GM18517 (cell line): Measurements from ENCODE around the gene MYBPC2.

Experiments
- ATAC-seq: cut with Tn5 transposase; IDR thresholded peaks from one replicate; pipeline ENCODE4 v1.9.1; 2021; ENCODE audit warnings: mild to moderate bottlenecking, moderate library complexity; ENCODE audit not compliant: unreplicated experiment

Gene MYBPC2

GRCh38 chr19:50409347-50409746, 23.3 kb upstream of the MYBPC2 start:
- ATAC-seq = no peak

DNA sequence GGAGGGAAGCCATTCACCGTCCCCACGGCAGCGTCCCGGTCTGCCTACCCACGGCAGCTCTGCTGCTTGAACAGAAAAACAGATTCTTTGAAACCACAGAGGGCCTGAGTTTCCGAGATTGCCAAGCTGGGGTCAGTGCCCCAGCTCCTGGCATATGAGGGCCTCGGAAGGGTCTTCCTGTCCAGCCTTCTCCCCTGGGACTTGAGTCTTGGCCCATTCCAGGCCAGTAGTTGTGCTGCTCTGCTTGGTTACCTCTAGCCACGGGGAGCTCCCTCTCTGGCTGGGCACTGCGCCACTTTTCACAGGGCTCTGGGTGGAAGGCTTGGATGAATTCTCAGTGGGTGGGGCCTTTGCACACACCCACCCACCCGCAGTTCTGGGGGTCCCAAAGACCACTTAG, 22.6 kb upstream of the MYBPC2 start:
- ATAC-seq = no peak

GRCh38 chr19:50412419-50412818, 20.3 kb upstream of the MYBPC2 start:
- ATAC-seq = no peak

- ATAC-seq = no peak
Measured at GRCh38 chr19:50413096-50413495, 19.6 kb upstream of the MYBPC2 start.

DNA sequence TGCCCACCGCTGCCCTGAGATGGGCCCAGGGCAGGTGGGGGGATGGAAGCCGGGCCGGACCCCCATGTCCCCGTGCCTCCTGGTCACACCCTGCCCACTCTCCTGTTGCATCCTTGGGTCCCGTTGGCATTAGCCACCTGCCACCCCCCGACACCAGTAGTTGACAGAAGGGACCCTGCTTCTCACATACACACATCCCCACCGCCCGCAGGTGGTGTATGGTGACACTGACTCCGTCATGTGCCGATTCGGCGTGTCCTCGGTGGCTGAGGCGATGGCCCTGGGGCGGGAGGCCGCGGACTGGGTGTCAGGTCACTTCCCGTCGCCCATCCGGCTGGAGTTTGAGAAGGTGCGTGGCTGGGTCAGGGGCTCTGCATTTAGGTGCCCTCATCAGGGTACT, 19.2 kb upstream of the MYBPC2 start:
- no peak for ATAC-seq

DNA sequence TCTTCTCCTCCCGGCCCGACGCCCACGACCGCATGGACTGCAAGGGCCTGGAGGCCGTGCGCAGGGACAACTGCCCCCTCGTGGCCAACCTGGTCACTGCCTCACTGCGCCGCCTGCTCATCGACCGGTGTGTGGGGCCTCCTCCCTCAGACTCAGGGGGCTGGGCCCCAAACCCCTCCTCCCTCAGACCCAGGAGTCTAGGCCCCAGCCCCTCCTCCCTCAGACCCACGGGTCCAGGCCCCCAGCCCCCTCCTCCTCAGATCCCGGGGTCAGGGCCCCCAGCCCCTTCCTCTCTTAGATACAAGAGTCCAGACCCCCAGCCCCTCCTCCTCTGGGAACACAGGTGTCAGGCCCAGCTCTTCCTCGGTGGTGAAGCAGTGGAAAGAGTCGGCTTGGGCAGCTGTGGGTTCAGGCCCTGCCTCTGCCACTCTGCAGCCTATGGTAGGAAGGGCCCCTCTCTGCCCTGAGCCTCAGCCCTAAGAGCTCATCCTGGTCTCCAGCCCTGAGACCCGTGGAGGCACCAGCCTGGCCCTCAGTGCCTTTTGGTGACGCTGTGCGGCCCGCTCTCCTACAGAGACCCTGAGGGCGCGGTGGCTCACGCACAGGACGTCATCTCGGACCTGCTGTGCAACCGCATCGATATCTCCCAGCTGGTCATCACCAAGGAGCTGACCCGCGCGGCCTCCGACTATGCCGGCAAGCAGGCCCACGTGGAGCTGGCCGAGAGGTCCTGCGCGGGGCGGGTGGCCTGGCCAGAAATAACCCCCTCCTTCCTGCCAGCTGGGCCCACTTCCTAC, 17.6 kb upstream of the MYBPC2 start:
- ATAC-seq = no peak

DNA sequence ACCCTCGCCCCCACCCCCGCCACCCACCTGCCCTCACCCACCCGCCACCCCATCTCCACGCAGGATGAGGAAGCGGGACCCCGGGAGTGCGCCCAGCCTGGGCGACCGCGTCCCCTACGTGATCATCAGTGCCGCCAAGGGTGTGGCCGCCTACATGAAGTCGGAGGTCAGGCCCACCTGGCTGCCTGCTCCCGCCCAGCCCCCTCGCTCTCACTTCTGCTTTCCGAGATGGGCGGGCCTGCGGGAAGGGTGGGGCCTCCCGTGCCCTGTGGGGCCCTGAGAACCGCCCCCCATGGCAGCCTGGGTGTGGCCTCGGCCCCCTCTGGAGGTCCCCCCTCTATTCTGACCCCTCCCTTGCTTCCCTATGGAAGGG, 17.0 kb upstream of the MYBPC2 start:
- no peak for ATAC-seq

DNA sequence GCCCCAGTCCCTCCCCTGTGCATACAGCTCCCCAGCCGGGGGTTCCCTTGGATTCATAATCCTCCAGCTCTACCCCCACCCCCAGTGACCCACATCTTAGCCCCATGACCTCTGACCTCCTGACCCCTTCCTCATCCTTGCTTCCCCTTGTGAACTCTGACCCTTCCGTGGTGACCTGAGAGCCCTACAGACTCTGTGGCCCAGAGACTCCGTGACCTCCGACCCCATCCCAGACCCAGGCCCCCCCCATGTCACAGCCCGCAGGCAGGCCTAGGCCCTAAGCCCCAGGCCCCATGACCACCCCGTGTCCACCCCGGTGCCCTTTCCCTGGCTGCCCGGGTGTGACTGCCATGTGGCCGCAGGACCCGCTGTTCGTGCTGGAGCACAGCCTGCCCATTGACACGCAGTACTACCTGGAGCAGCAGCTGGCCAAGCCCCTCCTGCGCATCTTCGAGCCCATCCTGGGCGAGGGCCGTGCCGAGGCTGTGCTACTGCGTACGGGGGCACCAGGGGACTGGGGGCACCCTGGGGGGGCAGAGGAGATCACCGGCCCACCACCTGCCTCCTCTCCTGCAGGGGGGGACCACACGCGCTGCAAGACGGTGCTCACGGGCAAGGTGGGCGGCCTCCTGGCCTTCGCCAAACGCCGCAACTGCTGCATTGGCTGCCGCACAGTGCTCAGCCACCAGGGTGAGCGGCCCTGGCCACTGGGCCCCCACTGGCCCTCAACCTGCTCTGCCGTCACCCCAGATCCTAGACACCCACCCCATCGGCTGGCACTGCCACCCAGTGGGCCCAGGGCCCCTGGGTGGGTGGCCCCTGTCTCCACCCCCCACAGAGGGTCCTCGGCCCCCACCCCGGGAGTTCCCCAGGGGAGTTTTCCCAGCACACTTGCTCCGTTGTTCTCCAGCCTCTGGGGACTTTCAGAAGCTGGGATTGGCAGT, 16.4 kb upstream of the MYBPC2 start:
- ATAC-seq = no peak

DNA sequence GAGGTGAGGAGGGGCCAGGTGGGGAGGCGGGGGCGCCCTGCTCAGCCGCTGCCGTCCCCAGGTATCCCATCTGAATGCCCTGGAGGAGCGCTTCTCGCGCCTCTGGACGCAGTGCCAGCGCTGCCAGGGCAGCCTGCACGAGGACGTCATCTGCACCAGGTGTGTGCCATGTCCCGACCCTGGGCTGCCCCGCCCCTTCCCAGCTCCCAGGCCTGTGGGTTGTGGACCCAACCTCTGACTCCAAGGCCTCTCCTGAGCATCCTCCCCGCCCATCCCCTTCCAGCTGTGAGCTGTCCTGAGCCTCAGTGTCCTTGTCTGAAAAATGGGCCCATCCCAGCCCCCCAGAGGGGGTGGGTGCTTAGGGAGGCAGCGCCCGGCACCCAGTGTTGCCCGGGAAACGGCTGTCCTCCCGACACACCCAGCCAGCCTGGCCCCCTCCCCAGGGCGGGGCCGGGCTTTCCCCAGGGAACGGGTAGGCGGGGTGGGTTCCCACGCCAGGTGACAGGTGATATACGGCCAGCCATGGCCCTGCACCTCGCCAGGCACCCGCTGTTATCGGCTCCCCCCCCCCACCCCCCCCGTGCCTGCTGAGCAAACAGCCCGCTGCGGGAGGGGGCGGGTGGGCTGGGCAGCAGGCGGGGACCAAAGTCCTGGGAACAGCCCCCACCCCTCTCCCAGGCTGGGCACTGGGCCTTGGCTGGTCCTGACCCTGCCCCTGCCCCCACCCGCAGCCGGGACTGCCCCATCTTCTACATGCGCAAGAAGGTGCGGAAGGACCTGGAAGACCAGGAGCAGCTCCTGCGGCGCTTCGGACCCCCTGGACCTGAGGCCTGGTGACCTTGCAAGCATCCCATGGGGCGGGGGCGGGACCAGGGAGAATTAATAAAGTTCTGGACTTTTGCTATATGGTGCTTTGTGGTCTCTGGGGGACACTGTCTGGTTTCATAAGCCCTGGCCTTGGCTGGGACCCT, 15.3 kb upstream of the MYBPC2 start:
- no peak for ATAC-seq

DNA sequence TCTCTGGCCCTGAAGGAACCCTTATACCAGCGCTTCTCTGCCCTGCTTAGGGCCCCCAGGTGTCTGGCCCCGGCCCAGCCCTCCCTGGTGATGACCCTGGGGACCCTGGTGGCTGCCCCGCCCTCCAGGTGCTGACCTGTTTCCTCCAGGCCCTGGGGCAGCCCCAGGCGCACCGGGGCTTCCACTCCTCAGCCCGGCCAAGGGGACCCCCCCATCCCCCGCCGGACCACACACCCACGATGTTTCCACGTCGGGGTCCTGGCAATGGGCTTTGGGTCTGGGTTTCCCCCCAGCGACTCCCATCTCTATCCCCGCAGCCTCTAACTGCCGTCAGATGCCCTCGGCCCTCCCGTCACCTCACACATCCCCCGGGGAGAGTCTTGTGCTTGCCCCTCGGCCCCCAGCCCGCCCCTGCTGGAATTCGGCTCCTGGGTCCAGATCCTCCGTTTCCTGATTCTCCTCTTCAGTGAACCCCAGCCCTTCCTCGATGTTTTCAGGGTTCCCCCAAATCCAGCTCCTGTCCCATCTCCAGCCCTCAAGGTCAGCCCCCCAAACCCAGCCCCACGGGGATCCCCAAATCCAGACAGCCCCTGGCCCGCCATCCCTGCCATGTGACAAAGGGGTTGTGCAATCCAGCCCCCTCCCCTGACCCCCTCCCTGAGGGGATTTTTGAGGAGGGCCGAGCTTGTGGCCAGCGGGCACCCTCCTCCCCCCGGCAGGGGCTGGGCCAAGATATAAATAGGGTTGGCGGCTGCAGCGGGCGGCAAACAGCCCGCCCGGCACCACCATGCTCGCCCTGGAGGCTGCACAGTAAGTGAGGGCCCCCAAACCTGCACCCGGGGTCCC, 14.3 kb upstream of the MYBPC2 start, which contains the start of gene SPIB:
Gene SPIB, plus strand, starts transcription at position 763 of the 846 bp plus-strand sequence. Its CDS starts 25 bp downstream, at position 788.
- ATAC-seq = no peak

DNA sequence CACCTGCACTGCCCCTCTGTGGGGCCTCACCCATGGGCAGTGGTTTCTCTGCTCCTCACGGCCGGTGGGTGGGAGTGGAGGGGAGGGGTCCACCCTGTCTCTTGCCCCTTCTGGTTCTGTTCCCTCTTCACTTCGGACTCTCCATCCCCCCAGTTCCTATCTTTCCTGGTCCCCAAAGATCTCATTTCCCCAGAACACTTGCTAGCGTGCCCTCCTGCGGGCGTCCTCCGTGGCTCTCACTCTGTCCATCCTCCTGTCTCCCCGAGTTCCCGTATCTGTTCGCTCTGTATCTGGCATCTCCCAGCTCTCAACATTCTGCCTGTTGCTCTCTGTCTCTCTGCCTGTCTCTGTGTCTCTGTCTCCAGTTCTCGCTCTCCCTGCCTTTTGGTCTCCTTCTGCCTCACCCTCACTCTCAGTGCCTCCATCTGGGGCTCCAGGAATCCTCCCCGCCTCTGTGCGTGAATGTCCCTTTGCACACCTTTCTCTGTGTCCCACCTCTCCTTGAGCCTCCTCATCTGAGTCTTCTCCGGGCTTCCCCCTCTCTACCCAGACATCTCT, 13.6 kb upstream of the MYBPC2 start:
- ATAC-seq = no peak

- no peak for ATAC-seq
Measured at GRCh38 chr19:50419580-50420035, 13.1 kb upstream of the MYBPC2 start.

GRCh38 chr19:50420127-50420526, 12.6 kb upstream of the MYBPC2 start:
- ATAC-seq = no peak

- ATAC-seq = no peak
Measured at GRCh38 chr19:50420808-50421207, 11.9 kb upstream of the MYBPC2 start.

GRCh38 chr19:50422397-50423278, 10.1 kb upstream of the MYBPC2 start:
- no peak for ATAC-seq

DNA sequence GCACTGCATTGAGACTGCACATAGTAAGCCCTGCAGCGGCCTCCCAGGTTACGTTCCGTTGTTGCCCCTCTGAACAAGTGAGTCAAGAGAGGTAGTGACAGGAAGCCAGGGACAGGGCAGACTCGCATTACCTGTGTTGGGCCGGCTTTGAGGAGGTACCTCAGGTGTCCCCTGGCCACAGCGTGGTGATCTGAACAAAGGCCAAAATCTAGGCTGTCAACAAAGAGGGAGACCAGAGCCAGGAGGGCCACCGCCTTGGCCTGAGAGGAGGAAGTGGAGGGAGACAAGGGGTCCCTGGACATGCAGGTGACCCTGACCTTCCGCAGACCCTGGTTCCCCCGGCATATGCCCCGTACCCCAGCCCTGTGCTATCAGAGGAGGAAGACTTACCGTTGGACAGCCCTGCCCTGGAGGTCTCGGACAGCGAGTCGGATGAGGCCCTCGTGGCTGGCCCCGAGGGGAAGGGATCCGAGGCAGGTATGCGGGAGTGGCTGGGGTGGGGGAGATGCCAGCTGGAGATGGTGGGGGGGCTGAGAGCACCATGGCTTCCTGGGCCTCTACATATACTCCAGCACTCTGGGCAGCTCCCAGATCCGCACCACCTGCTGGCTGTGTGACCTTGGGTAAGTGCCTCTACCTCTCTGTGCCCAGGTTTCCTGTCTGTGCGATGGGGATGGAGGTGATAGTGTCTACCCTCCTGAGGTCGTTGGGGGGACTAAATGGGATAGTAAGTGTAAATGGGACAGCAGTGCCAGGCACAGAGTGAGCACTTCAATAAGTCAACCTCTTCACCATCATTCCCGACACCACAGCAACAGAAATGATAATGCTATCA, 9.2 kb upstream of the MYBPC2 start:
- no peak for ATAC-seq

DNA sequence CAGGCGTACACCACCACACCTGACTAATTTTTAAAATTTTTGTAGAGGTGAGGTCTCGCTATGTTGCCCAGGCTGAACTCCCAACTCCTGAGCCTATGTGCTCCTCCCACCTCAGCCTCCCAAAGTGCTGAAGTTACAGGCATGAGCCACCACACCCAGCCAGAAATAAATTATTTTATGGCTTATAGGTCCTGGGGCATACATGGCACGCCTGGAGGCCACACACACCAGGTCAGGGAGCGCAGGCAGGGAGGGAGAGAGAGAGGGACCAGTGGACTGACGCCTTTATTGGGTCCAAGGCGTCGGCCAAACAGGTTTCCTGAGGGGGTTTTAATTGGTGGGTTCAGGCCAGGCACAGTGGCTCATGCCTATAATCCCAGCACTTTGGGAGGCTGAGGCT, 7.1 kb upstream of the MYBPC2 start:
- ATAC-seq = no peak
